ENCODE data around the gene ZFAND2B.

DNA sequence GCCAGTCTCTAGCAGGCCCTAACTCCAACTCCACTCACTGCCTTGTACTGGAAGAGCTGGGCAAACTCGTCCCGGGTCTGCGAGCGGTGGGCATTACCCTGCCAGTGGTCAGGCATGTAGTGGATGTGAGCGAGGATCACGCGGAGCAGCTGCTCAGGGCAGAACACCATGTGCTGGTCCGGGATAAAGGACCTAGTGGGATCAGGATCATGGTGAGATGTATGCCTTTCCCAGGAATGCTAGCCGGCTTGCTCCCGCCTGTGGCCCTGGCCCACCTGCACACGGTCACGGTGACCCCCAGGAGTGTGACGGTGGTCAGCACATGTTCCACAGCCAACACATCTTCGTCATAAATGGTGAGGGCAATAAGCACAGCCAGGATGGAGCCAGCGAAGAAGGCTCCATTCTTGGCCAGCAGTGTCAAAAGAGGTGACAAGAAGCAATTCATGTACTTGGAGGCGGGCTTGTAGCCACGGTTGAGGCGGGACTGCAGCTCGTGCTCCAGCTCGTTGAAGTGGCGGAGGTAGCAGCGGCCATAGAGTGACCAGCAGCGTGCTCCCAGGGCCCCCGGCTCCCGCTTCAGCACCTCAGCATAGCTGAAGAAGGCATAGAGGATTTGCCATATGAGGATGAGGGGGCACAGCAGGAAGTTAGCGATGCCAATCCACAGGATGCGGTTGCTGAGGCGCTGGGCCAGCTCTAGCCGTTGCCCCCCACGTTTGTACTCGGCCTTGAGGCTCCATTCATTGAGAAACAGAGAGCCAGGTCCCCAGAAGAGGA is 17.4 kb downstream of the ZFAND2B start:
- TF ChIP-seq, protein P1, sequence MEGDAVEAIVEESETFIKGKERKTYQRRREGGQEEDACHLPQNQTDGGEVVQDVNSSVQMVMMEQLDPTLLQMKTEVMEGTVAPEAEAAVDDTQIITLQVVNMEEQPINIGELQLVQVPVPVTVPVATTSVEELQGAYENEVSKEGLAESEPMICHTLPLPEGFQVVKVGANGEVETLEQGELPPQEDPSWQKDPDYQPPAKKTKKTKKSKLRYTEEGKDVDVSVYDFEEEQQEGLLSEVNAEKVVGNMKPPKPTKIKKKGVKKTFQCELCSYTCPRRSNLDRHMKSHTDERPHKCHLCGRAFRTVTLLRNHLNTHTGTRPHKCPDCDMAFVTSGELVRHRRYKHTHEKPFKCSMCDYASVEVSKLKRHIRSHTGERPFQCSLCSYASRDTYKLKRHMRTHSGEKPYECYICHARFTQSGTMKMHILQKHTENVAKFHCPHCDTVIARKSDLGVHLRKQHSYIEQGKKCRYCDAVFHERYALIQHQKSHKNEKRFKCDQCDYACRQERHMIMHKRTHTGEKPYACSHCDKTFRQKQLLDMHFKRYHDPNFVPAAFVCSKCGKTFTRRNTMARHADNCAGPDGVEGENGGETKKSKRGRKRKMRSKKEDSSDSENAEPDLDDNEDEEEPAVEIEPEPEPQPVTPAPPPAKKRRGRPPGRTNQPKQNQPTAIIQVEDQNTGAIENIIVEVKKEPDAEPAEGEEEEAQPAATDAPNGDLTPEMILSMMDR (conservative IDR thresholded peaks at IDR 0.05; ENCODE audit: low read depth, low read length), result no peak
- TF ChIP-seq EZH2phosphoT487 (IDR thresholded peaks at IDR 0.05; ENCODE audit: borderline replicate concordance, low read length) (no peak), EZH2 (IDR thresholded peaks at IDR 0.05; ENCODE audit: low read length, unreplicated experiment) (no peak)
